Esophagus muscularis mucosa (tissue), 3 donors: ENCODE data around the gene DHX35.

Experiments used
- EP300 ChIP-seq: sonication (generic); formaldehyde crosslinking; IDR thresholded peaks from one replicate; pipeline ENCODE4 v1.6.1; 2017; ENCODE audit warnings: antibody characterized with exemption
- TF ChIP-seq, protein P1 (sequence below), 3 experiments: fragments of 200-600 bp in 2 of 3; fragments of 450-650 bp in 1 of 3; sonication (generic) in 2 of 3; IDR thresholded peaks; one replicate each; pipeline ENCODE4 v1.5.1; 2017 to 2019; ENCODE audit warnings: antibody characterized with exemption in 3 of 3, mild to moderate bottlenecking in 2 of 3, moderate library complexity in 1 of 3

DNA sequence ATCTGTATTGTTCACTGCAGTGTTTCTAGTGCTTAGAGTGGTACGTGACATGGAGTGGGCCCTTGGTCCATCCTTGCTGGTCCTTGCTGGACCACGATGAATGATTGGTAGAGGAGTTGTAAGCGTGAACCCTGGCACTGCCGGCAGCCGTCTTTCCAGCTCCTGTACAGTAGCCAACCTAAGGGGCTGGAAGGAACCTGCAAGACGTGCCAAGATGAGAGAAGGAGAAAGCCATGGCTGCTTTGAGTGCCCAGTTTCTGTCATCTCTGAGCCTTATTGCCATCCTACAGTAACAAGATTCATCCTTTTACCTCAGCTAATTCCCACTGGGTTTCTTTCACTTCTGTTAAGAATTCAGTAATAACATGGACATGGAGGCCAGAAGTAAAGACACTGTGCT lies 5.9 kb downstream of the DHX35 start:
- TF ChIP-seq, protein P1, sequence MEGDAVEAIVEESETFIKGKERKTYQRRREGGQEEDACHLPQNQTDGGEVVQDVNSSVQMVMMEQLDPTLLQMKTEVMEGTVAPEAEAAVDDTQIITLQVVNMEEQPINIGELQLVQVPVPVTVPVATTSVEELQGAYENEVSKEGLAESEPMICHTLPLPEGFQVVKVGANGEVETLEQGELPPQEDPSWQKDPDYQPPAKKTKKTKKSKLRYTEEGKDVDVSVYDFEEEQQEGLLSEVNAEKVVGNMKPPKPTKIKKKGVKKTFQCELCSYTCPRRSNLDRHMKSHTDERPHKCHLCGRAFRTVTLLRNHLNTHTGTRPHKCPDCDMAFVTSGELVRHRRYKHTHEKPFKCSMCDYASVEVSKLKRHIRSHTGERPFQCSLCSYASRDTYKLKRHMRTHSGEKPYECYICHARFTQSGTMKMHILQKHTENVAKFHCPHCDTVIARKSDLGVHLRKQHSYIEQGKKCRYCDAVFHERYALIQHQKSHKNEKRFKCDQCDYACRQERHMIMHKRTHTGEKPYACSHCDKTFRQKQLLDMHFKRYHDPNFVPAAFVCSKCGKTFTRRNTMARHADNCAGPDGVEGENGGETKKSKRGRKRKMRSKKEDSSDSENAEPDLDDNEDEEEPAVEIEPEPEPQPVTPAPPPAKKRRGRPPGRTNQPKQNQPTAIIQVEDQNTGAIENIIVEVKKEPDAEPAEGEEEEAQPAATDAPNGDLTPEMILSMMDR (IDR thresholded peaks at IDR 0.05) = no peak
- TF ChIP-seq EP300 = no peak
